ENCODE data around the gene ZAR1L.

Gene ZAR1L

DNA sequence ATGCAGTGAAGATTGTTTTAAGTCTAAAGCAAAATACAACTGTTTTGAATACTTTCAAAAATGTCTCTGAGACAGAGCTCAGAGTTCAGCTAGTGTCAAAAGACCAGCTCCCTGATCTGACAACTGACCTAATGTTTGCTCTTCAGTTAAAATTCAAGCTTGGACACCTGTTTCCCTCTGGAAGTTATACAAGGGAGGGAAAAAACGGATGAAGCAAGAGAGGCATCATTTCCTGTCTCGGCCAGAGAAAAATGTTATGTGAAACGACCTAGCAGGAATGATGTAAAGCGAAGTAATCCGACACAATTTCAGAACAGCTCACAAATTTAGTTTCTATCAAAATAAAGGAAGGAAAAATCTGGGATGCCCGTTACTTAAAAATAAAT is 59.4 kb downstream of the ZAR1L start:
- no peak for DNase-seq (ENCODE audit: low read depth in 3 of 3)

DNA sequence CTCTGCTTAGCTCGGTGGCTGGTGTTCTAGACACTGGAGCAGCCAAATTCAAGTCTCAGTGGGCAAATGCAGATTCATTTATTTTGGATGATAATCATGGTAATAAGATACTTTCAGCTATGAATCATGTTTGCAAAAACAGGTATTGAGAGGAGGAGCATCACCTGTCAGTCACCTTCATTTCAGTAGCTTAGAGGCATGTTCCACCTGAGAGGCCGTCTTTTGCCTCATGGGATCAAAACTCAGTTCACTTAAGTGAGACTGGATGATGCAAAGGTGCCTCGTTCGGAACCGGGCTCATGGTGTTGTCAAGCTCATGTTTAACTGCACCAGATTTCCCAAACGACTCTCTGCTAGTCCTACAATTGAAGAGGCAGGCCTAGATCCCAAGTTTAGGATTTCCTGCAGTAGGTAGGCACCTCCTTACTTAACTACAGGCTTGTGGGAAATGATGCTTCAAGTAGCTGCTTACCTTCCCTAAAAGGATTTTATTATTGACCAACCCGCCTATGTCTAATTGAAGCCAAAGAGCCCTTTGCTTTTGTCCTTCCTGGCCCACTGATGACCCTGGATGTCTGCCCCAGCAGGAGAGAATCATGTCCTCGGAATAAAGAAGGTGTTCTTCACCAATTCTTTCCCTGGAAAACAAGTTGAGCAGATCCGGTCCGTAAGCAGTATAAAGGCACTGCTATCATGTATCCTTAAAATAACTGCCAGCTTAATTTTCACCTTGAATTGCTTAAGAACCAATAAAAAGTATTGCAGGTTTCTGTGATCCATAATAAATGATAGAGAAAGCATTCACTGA is 60.0 kb downstream of the ZAR1L start:
- no peak for DNase-seq (ENCODE audit: low read depth in 3 of 3)

DNA sequence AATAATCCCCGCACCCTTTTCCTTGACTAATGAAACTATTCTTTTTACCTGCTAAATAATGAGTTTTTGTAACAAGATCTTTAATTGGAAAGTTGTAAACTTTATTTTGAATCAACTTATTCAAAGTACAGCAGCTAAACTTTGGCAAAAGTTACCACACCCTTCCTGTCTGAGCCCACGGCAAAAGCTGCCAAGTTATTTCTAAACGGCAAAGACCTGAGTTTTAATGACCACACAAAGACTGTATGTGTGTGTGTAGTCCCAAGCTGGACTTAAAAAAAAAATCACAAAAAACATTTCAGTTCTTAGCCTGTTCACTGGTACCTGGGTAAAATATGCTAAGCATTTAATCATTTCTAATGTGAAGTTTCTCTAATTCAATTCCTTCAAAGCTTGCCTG is 60.7 kb downstream of the ZAR1L start:
- DNase-seq (ENCODE audit: low read depth in 3 of 3) = no peak

DNA sequence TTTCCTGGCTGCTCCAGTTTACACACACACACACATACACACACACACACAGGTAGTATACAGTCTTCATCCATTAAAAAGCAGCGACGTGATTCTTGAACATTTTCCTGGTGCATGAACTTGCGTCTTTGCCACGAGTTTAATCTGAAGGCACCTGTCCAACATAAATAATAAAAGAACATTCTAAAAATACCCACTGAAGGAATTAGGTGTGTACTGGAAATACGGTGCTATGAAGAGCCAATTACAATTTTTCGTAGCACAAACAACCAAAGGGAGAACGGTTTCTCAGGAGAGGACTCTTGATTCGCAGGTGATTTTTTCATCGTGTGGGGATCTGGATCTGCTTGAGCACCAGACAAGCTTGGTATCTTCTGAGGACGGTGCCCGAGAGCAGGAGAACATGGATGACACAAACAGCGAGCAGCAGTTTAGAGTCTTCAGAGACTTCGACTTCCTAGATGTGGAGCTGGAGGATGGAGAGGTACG is 61.2 kb downstream of the ZAR1L start:
- no peak for DNase-seq (ENCODE audit: low read depth in 3 of 3)

All from stimulated activated CD4-positive, alpha-beta T cell treated with anti-CD3 and anti-CD28 coated beads, TNF-alpha, amount 100 ng/mL, for 24 hours (primary cell).